K562 (cell line): ENCODE measurements around the gene GNAT2. TPM values are rescaled to one million over a fixed set of nuclear protein-coding genes. Genes with fewer than 3 reads are reported as not detected.

ENCODE experiments used
- ATAC-seq: fragments of 200-7000 bp; cut with Tn5 transposase; 3 replicates; pipeline ENCODE4 v1.9.1; 2020; ENCODE audit warnings: moderate library complexity
- BruUV-seq: library from RNA; stranded (reverse); fragments of 400-500 nt; replicated peaks from 2 replicates; lab custom pipeline; 2021; lab: Mats Ljungman, UMichigan
- CTCF ChIA-PET: fragments of 300-600 bp; formaldehyde crosslinking; extraction: SDS; loops from one replicate; lab custom pipeline; 2021; ENCODE audit warnings: low intra/inter-chr PET ratio; lab: Yijun Ruan, JAX
- POLR2A ChIA-PET: fragments of 300-600, 350-650 bp; sonication (Branson Sonifier 250); formaldehyde crosslinking; extraction: SDS; loops from one replicate; lab custom pipeline; 2021; ENCODE audit warnings: antibody characterized with exemption, inconsistent platforms; lab: Yijun Ruan, JAX
- DNase-seq, 4 experiments: peaks; one replicate each; pipeline versions ENCODE4 v3.0.0 to v3.0.0-alpha.2; 2011 to 2018; ENCODE audit warnings: low spot score in 3 of 4, mixed read lengths in 3 of 4; ENCODE audit errors: extremely low read depth in 1 of 4
- FAIRE-seq: peaks from 2 replicates; lab custom pipeline; 2011; peaks lifted over from hg19 to GRCh38; lab: Jason Lieb, UNC
- H2AFZ ChIP-seq: 2 replicates; pipeline ENCODE4 v1.6.0; 2011; ENCODE audit warnings: low read depth, low read length, control low read depth, inconsistent platforms
- H3K27ac ChIP-seq: fragments of 200-600 bp; 3 replicates; pipeline ENCODE4 v1.8.0; 2011; ENCODE audit warnings: low read depth, mild to moderate bottlenecking, control low read depth, inconsistent platforms, low read length, moderate library complexity, mixed read lengths; ENCODE audit errors: extremely low read depth
- H3K27me3 ChIP-seq, 2 experiments: fragments of 300-600 bp in 1 of 2; 2 replicates in 1 of 2; 3 replicates in 1 of 2; pipeline versions ENCODE4 v1.6.0 to v1.8.0; 2011; ENCODE audit warnings: inconsistent platforms in 2 of 2, low read length in 2 of 2, mild to moderate bottlenecking in 1 of 2, mixed read lengths in 1 of 2, moderate library complexity in 1 of 2; ENCODE audit not compliant: control insufficient read depth in 2 of 2, insufficient read depth in 2 of 2
- H3K36me3 ChIP-seq: fragments of 300-600 bp; 3 replicates; pipeline ENCODE4 v1.8.0; 2011; ENCODE audit warnings: mild to moderate bottlenecking, low read length, inconsistent platforms; ENCODE audit not compliant: control insufficient read depth, insufficient read depth
- H3K4me1 ChIP-seq, 2 experiments: fragments of 200-600 bp in 1 of 2; replicated peaks in 1 of 2; 2 replicates in 1 of 2; 3 replicates in 1 of 2; pipeline versions ENCODE4 v1.5.1 to v1.8.0; 2011; ENCODE audit warnings: inconsistent platforms in 2 of 2, low read length in 2 of 2, mild to moderate bottlenecking in 1 of 2, mixed read lengths in 1 of 2, moderate library complexity in 1 of 2; ENCODE audit not compliant: control insufficient read depth in 2 of 2, insufficient read depth in 2 of 2
- H3K4me2 ChIP-seq: 2 replicates; pipeline ENCODE4 v1.6.1; 2011; ENCODE audit warnings: low read length, control low read depth, inconsistent platforms, mixed read lengths; ENCODE audit not compliant: insufficient read depth
- H3K4me3 ChIP-seq: fragments of 200-600 bp; sonication (generic), shearing (Covaris generic); 2 replicates; pipeline ENCODE4 v1.5.1; 2016; ENCODE audit warnings: control low read depth, inconsistent platforms
- H3K79me2 ChIP-seq: fragments of 200-600 bp; 3 replicates; pipeline ENCODE4 v1.8.0; 2011; ENCODE audit warnings: low read length, inconsistent platforms; ENCODE audit not compliant: control insufficient read depth, insufficient read depth
- H3K9ac ChIP-seq, 2 experiments: 2 replicates each; pipeline versions ENCODE4 v1.6.0 to v1.6.1; 2011; ENCODE audit warnings: low read depth in 2 of 2, low read length in 2 of 2, control low read depth in 1 of 2, inconsistent platforms in 1 of 2, mild to moderate bottlenecking in 1 of 2, mixed read lengths in 1 of 2; ENCODE audit not compliant: insufficient read depth in 1 of 2
- H3K9me1 ChIP-seq: one replicate; pipeline ENCODE4 v1.6.0; 2011; ENCODE audit warnings: inconsistent platforms, mild to moderate bottlenecking, low read length, moderate library complexity; ENCODE audit not compliant: control insufficient read depth, insufficient read depth
- H3K9me3 ChIP-seq: replicated peaks from 2 replicates; pipeline ENCODE4 v1.5.1; 2011; ENCODE audit warnings: low read depth, low read length, inconsistent platforms; ENCODE audit not compliant: control insufficient read depth, insufficient read depth
- H4K20me1 ChIP-seq: replicated peaks from 2 replicates; pipeline ENCODE4 v1.6.1; 2011; ENCODE audit warnings: low read length, inconsistent platforms, mixed read lengths; ENCODE audit not compliant: control insufficient read depth, insufficient read depth
- BDP1 ChIP-seq: IDR thresholded peaks from 3 replicates; pipeline ENCODE4 v1.6.1; 2011; ENCODE audit not compliant: insufficient read length, insufficient read depth
- CREM ChIP-seq: IDR thresholded peaks from 2 replicates; pipeline ENCODE4 v1.6.1; 2014; ENCODE audit warnings: antibody characterized with exemption, low read depth
- KAT8 ChIP-seq: fragments of 450-650 bp; IDR thresholded peaks from 2 replicates; pipeline ENCODE4 v1.6.1; 2016; ENCODE audit warnings: low read depth, mild to moderate bottlenecking
- MCM5 ChIP-seq: fragments of 450-650 bp; IDR thresholded peaks from 2 replicates; pipeline ENCODE4 v1.6.1; 2016; ENCODE audit warnings: low read depth
- MYNN ChIP-seq, 2 experiments: sonication (generic); formaldehyde crosslinking in 1 of 2; IDR thresholded peaks; 2 replicates each; pipeline versions ENCODE4 v1.5.0 to v1.6.1; 2016 to 2020; ENCODE audit warnings: antibody characterized with exemption in 1 of 2, missing genetic modification reagents in 1 of 2
- OTX1 ChIP-seq: fragments of 450-650 bp; formaldehyde crosslinking; IDR thresholded peaks from 2 replicates; pipeline ENCODE4 v1.4.0; 2022; ENCODE audit warnings: mild to moderate bottlenecking
- POLR3G ChIP-seq: IDR thresholded peaks from 2 replicates; pipeline ENCODE4 v1.6.1; 2011; ENCODE audit not compliant: insufficient read length, insufficient replicate concordance; ENCODE audit errors: extremely low read depth
- PRPF4 ChIP-seq: fragments of 200-400 bp; formaldehyde crosslinking; IDR thresholded peaks from one replicate; pipeline ENCODE4 v1.6.1; 2017; ENCODE audit warnings: low read length, low read depth, mild to moderate bottlenecking; ENCODE audit not compliant: insufficient read depth, poor library complexity, severe bottlenecking
- YY1 ChIP-seq, 3 experiments: IDR thresholded peaks; 2 replicates each; pipeline ENCODE4 v1.6.1; 2011; ENCODE audit warnings: low read length in 2 of 3, mild to moderate bottlenecking in 2 of 3, moderate library complexity in 2 of 3, borderline replicate concordance in 1 of 3, control low read depth in 1 of 3, low read depth in 1 of 3; ENCODE audit not compliant: insufficient read depth in 3 of 3, insufficient replicate concordance in 2 of 3, control insufficient read depth in 1 of 3, insufficient read length in 1 of 3; ENCODE audit errors: extremely low read depth in 1 of 3
- ZFX ChIP-seq: sonication (generic); formaldehyde crosslinking; IDR thresholded peaks from 2 replicates; pipeline ENCODE4 v1.8.0; 2022; ENCODE audit warnings: mild to moderate bottlenecking, missing genetic modification reagents, moderate library complexity
- ZNF717 ChIP-seq: fragments of 250-450 bp; sonication (Bioruptor Pico); IDR thresholded peaks from 2 replicates; pipeline ENCODE4 v1.5.0; 2021
- WGBS: fragments of 100-300 bp; shearing (Covaris generic); methylation state at CpG from one replicate; pipeline ENCODE4 v1.1.6; 2016; ENCODE audit warnings: low coverage, mixed read lengths; ENCODE audit not compliant: insufficient coverage; ENCODE audit errors: missing lambda C conversion rate; 5-methylcytosine and 5-hydroxymethylcytosine counted together
- in situ Hi-C: fragments of 300-500 bp; cut with MboI; formaldehyde crosslinking; loops from 4 replicates; pipeline ENCODE4 v1.15.0; 2018; ENCODE audit warnings: inconsistent platforms, mixed read lengths
- intact Hi-C: fragments of 100-400 bp; cut with micrococcal nuclease; formaldehyde crosslinking; loops from 2 replicates; pipeline ENCODE4 v1.14.2; 2022
- polyA plus RNA-seq, 8 experiments: library from polyadenylated mRNA; depleted of rRNA in 4 of 8; stranded (reverse) in 5 of 8; unstranded in 3 of 8; fragments of >200 nt; fragmentation: Nextera tagmentation in 2 of 8; fragmentation: Illumina TruSeq in 1 of 8; extraction: Ambion mirVana in 2 of 8; extraction: Trizol in 1 of 8; gene quantifications; 2 replicates each; pipeline versions ENCODE4 v1.2.1 to v1.2.3, GENCODE V29; 2011 to 2014; ENCODE audit warnings: inconsistent platforms in 1 of 8, missing spikeins in 1 of 8
- total RNA-seq, 7 experiments: library from RNA; depleted of rRNA in 6 of 7; stranded (reverse); fragments of >200 nt in 6 of 7; fragmentation: Illumina TruSeq in 2 of 7; extraction: Trizol in 2 of 7; gene quantifications; 2 replicates each; pipeline versions ENCODE4 v1.2.1 to v1.2.3, GENCODE V29; 2011 to 2021; ENCODE audit warnings: low replicate concordance in 1 of 7
- TF ChIP-seq, protein P1 (sequence below): fragments of 150-350 bp; IDR thresholded peaks from 2 replicates; pipeline ENCODE4 v1.6.1; 2014; ENCODE audit warnings: low read depth, mild to moderate bottlenecking, low read length, borderline replicate concordance
- TF ChIP-seq, protein P2 (sequence below): IDR thresholded peaks from 3 replicates; pipeline ENCODE4 v1.6.1; 2011; ENCODE audit warnings: borderline replicate concordance, mild to moderate bottlenecking; ENCODE audit not compliant: insufficient read length, insufficient read depth

GNAT2 gene
- total and polyA plus RNA-seq, 9 of the 15 experiments (the other 6 are each of a cell fraction or from before 2014, with no cell fraction given), result 0.06 to 0.52 (median 0.24) TPM; not detected in 1

DNA sequence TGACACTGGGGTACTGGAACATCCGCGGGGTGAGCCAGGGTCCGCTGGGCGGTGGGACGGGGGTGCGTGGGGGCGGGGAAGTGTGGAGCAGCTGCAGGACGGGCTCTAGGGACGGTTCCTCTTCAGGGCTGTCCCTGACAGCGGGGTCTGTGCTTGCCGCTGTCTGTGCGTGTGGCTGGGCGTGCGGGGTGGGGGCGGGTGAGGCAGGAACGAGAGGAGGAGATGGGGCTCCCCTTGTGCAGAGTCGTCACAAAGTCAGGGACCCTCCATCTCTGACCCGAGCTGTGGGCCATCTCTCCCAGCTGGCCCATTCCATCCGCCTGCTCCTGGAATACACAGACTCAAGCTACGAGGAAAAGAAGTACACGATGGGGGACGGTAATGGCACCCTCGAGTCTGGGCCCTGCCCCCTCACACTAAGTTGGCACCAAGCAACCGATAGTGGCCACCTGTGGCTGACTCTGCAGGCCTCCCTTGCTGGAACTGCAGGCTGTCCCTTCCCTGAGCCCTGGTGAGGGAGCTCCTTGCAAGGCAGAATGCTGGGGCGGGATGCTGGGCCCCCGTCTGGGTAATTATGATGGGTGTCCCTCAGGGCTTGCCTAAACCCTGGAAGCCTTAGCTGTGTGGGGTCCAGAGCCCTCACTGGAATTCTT is 48.8 kb upstream of the GNAT2 start:
- H3K27me3 ChIP-seq, result no peaks in the 10 kb centered on the region; a peak in 1 of 5 replicates
- peak overlapping the region in 1 of 2 experiments; percentile 31; a peak in 2 of 4 replicates for H3K9ac ChIP-seq
- POLR2A ChIA-PET, result interaction anchor here (0.7 to 1.1 kb wide), 5 partner anchors 10 to 119 kb away, joined by 3 to 4 read pairs (median 4); partner anchors contain the start of gene GSTM4
- 38% methylated on average over 9 of the region's 26 CpGs for WGBS
- peak overlapping the region; percentile 62; the same call in 1 of the 2 replicates for H3K4me2 ChIP-seq
- H3K9me1 ChIP-seq, result no peaks in the 10 kb centered on the region
- H3K4me3 ChIP-seq, result peak overlapping the region; percentile 28
- in situ Hi-C loops (no loop called here), intact Hi-C loops (no loop called here)
- no peaks in the 10 kb centered on the region for H4K20me1 ChIP-seq
- no peaks in the 10 kb centered on the region for H3K36me3 ChIP-seq
- DNase-seq (peak in 2 of 4 experiments; percentile 2 to 5), FAIRE-seq (no peak), ATAC-seq (0 out of 3 replicates have a peak, but pooled peaks have one; percentile 3)
- CTCF ChIA-PET, result no interaction called here
- H3K27ac ChIP-seq, result no peak overlapping the region
- no TSS peak for BruUV-seq
- H3K9me3 ChIP-seq, result no peaks in the 10 kb centered on the region
- H3K4me1 ChIP-seq, result peaks cover 4 to 15% of the 10 kb centered on the region in 2 experiments
- H3K79me2 ChIP-seq, result no peaks in the 10 kb centered on the region
- peak overlapping the region; percentile 91 for H2AFZ ChIP-seq
- TF ChIP-seq ZFX (CRISPR knock-in tag) (0 out of 2 replicates have a peak, but pooled peaks have one; percentile 7), MYNN (IDR thresholded peaks at IDR 0.05) (no peak), MYNN (CRISPR knock-in tag; IDR thresholded peaks at IDR 0.05) (no peak), ZNF717 (no peak), POLR3G (no peak), PRPF4 (no peak), OTX1 (no peak), CREM (0 out of 2 replicates have a peak, but pooled peaks have one; percentile 0), BDP1 (no peak), KAT8 (no peak), MCM5 (no peak), YY1 (IDR thresholded peaks at IDR 0.05; ENCODE audit: borderline replicate concordance in 1 of 3, control insufficient read depth in 1 of 3, extremely low read depth in 1 of 3, insufficient read depth in 3 of 3, insufficient read length in 1 of 3, insufficient replicate concordance in 2 of 3, low read depth in 1 of 3, low read length in 2 of 3) (no peak)
- TF ChIP-seq, protein P1, sequence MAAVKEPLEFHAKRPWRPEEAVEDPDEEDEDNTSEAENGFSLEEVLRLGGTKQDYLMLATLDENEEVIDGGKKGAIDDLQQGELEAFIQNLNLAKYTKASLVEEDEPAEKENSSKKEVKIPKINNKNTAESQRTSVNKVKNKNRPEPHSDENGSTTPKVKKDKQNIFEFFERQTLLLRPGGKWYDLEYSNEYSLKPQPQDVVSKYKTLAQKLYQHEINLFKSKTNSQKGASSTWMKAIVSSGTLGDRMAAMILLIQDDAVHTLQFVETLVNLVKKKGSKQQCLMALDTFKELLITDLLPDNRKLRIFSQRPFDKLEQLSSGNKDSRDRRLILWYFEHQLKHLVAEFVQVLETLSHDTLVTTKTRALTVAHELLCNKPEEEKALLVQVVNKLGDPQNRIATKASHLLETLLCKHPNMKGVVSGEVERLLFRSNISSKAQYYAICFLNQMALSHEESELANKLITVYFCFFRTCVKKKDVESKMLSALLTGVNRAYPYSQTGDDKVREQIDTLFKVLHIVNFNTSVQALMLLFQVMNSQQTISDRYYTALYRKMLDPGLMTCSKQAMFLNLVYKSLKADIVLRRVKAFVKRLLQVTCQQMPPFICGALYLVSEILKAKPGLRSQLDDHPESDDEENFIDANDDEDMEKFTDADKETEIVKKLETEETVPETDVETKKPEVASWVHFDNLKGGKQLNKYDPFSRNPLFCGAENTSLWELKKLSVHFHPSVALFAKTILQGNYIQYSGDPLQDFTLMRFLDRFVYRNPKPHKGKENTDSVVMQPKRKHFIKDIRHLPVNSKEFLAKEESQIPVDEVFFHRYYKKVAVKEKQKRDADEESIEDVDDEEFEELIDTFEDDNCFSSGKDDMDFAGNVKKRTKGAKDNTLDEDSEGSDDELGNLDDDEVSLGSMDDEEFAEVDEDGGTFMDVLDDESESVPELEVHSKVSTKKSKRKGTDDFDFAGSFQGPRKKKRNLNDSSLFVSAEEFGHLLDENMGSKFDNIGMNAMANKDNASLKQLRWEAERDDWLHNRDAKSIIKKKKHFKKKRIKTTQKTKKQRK, result no peak
- TF ChIP-seq, protein P2, sequence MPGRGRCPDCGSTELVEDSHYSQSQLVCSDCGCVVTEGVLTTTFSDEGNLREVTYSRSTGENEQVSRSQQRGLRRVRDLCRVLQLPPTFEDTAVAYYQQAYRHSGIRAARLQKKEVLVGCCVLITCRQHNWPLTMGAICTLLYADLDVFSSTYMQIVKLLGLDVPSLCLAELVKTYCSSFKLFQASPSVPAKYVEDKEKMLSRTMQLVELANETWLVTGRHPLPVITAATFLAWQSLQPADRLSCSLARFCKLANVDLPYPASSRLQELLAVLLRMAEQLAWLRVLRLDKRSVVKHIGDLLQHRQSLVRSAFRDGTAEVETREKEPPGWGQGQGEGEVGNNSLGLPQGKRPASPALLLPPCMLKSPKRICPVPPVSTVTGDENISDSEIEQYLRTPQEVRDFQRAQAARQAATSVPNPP, result no peak
